ENCODE data around the gene TRAFD1.

GRCh38 chr12:112130441-112130998 lies 5.2 kb downstream of the TRAFD1 start:
- TF ChIP-seq, protein P1, sequence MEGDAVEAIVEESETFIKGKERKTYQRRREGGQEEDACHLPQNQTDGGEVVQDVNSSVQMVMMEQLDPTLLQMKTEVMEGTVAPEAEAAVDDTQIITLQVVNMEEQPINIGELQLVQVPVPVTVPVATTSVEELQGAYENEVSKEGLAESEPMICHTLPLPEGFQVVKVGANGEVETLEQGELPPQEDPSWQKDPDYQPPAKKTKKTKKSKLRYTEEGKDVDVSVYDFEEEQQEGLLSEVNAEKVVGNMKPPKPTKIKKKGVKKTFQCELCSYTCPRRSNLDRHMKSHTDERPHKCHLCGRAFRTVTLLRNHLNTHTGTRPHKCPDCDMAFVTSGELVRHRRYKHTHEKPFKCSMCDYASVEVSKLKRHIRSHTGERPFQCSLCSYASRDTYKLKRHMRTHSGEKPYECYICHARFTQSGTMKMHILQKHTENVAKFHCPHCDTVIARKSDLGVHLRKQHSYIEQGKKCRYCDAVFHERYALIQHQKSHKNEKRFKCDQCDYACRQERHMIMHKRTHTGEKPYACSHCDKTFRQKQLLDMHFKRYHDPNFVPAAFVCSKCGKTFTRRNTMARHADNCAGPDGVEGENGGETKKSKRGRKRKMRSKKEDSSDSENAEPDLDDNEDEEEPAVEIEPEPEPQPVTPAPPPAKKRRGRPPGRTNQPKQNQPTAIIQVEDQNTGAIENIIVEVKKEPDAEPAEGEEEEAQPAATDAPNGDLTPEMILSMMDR (IDR thresholded peaks at IDR 0.05; ENCODE audit: insufficient read depth, low read length, poor library complexity, severe bottlenecking) = no peak
- no peak for TF ChIP-seq EZH2phosphoT487 (conservative IDR thresholded peaks at IDR 0.05; ENCODE audit: low read length)

All from SU-DHL-6 (cell line).